ENCODE results near the gene ACOXL. TPM values are rescaled to one million over a fixed set of nuclear protein-coding genes. Genes with fewer than 3 reads are reported as not detected.

Gene ACOXL
- total RNA-seq, 4 donors from 2014 or later: not detected

- no peak for DNase-seq
- Histone ChIP-seq H3K9me3 (peaks cover 0 to 9% (median 8%) of the 10 kb centered on the region in 3 donors), H3K4me1 (no peaks in the 10 kb centered on the region), H3K36me3 (no peaks in the 10 kb centered on the region), H3K4me3 (no peak overlapping the region), H3K27me3 (no peaks in the 10 kb centered on the region), H3K27ac (no peak overlapping the region)
- TF ChIP-seq CTCF (IDR thresholded peaks at IDR 0.05) (no peak), POLR2A (IDR thresholded peaks at IDR 0.05) (no peak)
- intact Hi-C loops (cut with DNase I): no loop called here
- WGBS, 2 donors: 86 to 89% methylated on average over 2 of the region's 2 CpGs
Observed at GRCh38 chr2:110759411-110759810, 27.0 kb downstream of the ACOXL start.

GRCh38 chr2:110764931-110765330, 32.6 kb downstream of the ACOXL start:
- DNase-seq: no peak

GRCh38 chr2:110766291-110766690, 33.9 kb downstream of the ACOXL start:
- Histone ChIP-seq H3K27ac (no peak overlapping the region), H3K36me3 (no peaks in the 10 kb centered on the region), H3K4me3 (no peak overlapping the region), H3K27me3 (peaks cover 0 to 30% (median 0%) of the 10 kb centered on the region in 4 donors), H3K4me1 (peaks cover 7 to 11% (median 8%) of the 10 kb centered on the region in 3 donors), H3K9me3 (no peaks in the 10 kb centered on the region)
- TF ChIP-seq POLR2A (IDR thresholded peaks at IDR 0.05) (no peak), CTCF (IDR thresholded peaks at IDR 0.05) (no peak)
- WGBS, 2 donors: 70% methylated on average over 2 to 3 of the region's 3 CpGs
- intact Hi-C loops (cut with DNase I): no loop called here
- no peak for DNase-seq

More at GRCh38 chr2:110764931-110765330, 32.6 kb downstream of the ACOXL start:
- Histone ChIP-seq H3K9me3 (no peaks in the 10 kb centered on the region), H3K4me3 (no peak overlapping the region), H3K36me3 (no peaks in the 10 kb centered on the region), H3K27me3 (peaks cover 0 to 22% (median 0%) of the 10 kb centered on the region in 4 donors), H3K27ac (no peak overlapping the region), H3K4me1 (no peaks in the 10 kb centered on the region)
- intact Hi-C loops (cut with DNase I): no loop called here
- TF ChIP-seq POLR2A (IDR thresholded peaks at IDR 0.05) (no peak), CTCF (IDR thresholded peaks at IDR 0.05) (no peak)
- 89% methylated on average over 1 of the region's 1 CpG for WGBS, 2 donors

GRCh38 chr2:110768591-110768990, 36.2 kb downstream of the ACOXL start:
- 67 to 76% methylated on average over 10 of the region's 10 CpGs for WGBS, 2 donors
- no peak for DNase-seq
- Histone ChIP-seq H3K4me3 (no peak overlapping the region), H3K4me1 (peaks cover 8 to 28% (median 20%) of the 10 kb centered on the region in 3 donors), H3K27me3 (peaks cover 0 to 48% (median 0%) of the 10 kb centered on the region in 4 donors), H3K9me3 (no peaks in the 10 kb centered on the region), H3K27ac (no peak overlapping the region), H3K36me3 (no peaks in the 10 kb centered on the region)
- TF ChIP-seq POLR2A (IDR thresholded peaks at IDR 0.05) (no peak), CTCF (IDR thresholded peaks at IDR 0.05) (no peak)
- intact Hi-C loops (cut with DNase I): no loop called here

GRCh38 chr2:110770404-110770958, 38.1 kb downstream of the ACOXL start:
- Histone ChIP-seq H3K9me3 (no peaks in the 10 kb centered on the region), H3K36me3 (no peaks in the 10 kb centered on the region), H3K27me3 (peaks cover 0 to 54% (median 0%) of the 10 kb centered on the region in 4 donors), H3K4me1 (peaks cover 8 to 30% (median 21%) of the 10 kb centered on the region in 3 donors), H3K27ac (peak overlapping the region in 2 of 4 donors; percentile 13 to 38), H3K4me3 (peak overlapping the region in 1 of 4 donors; percentile 40)
- TF ChIP-seq CTCF (IDR thresholded peaks at IDR 0.05): no peak
- no peak for TF ChIP-seq POLR2A (IDR thresholded peaks at IDR 0.05)
- DNase-seq: no peak
- 28 to 39% methylated on average over 11 to 12 of the region's 16 CpGs for WGBS, 2 donors
- intact Hi-C loops (cut with DNase I): no loop called here

Data from esophagus squamous epithelium (tissue), 5 donors.